Astrocyte (in vitro differentiated cells and primary cell): ENCODE results near the gene PPFIA1. TPM values are rescaled to one million over a fixed set of nuclear protein-coding genes. Genes with fewer than 3 reads are reported as not detected.
A peak's percentile ranks its signal among the peaks of the same experiment; 100 is the strongest.

Experiments
- DNase-seq: peaks from one replicate; pipeline ENCODE4 v3.0.0-alpha.2; 2010; ENCODE audit warnings: low read depth
- FAIRE-seq: peaks from 2 replicates; lab custom pipeline; 2011; peaks lifted over from hg19 to GRCh38; lab: Jason Lieb, UNC
- H2AFZ ChIP-seq: 2 replicates; pipeline ENCODE4 v1.6.0; 2012; ENCODE audit warnings: low read depth, low read length, inconsistent platforms
- H3K27ac ChIP-seq: 2 replicates; pipeline ENCODE4 v1.5.1; 2011; ENCODE audit warnings: low read depth, low read length, inconsistent platforms
- H3K27me3 ChIP-seq: 2 replicates; pipeline ENCODE4 v1.6.0; 2011; ENCODE audit warnings: low read length, inconsistent platforms; ENCODE audit not compliant: insufficient read depth
- H3K36me3 ChIP-seq: 2 replicates; pipeline ENCODE4 v1.5.1; 2011; ENCODE audit warnings: low read length, inconsistent platforms; ENCODE audit not compliant: insufficient read depth
- H3K4me1 ChIP-seq: 2 replicates; pipeline ENCODE4 v1.5.1; 2011; ENCODE audit warnings: low read length, inconsistent platforms; ENCODE audit not compliant: insufficient read depth
- H3K4me2 ChIP-seq: 2 replicates; pipeline ENCODE4 v1.6.0; 2012; ENCODE audit warnings: low read length, inconsistent platforms
- H3K4me3 ChIP-seq: 2 replicates; pipeline ENCODE4 v1.5.1; 2011; ENCODE audit warnings: low read depth, mild to moderate bottlenecking, low read length, inconsistent platforms; ENCODE audit not compliant: insufficient read depth
- H3K79me2 ChIP-seq: 2 replicates; pipeline ENCODE4 v1.6.0; 2012; ENCODE audit warnings: mild to moderate bottlenecking, low read length, inconsistent platforms; ENCODE audit not compliant: insufficient read depth
- H3K9ac ChIP-seq: 2 replicates; pipeline ENCODE4 v1.6.0; 2012; ENCODE audit warnings: mild to moderate bottlenecking, low read length, inconsistent platforms
- H3K9me3 ChIP-seq: 2 replicates; pipeline ENCODE4 v1.5.1; 2012; ENCODE audit warnings: low read depth, mild to moderate bottlenecking, low read length, inconsistent platforms; ENCODE audit not compliant: insufficient read depth
- H4K20me1 ChIP-seq: 2 replicates; pipeline ENCODE4 v1.6.0; 2012; ENCODE audit warnings: low read length, inconsistent platforms; ENCODE audit not compliant: insufficient read depth
- H3K27ac Mint-ChIP-seq: one replicate; pipeline ENCODE4 v1.8.0; 2021; ENCODE audit warnings: mild to moderate bottlenecking, mixed read lengths; ENCODE audit not compliant: unreplicated experiment
- H3K27me3 Mint-ChIP-seq: one replicate; pipeline ENCODE4 v1.8.0; 2021; ENCODE audit warnings: low read depth, mixed read lengths; ENCODE audit not compliant: unreplicated experiment
- H3K36me3 Mint-ChIP-seq: one replicate; pipeline ENCODE4 v1.8.0; 2021; ENCODE audit warnings: low read depth, mixed read lengths; ENCODE audit not compliant: unreplicated experiment
- H3K4me1 Mint-ChIP-seq: one replicate; pipeline ENCODE4 v1.8.0; 2021; ENCODE audit warnings: low read depth, mixed read lengths; ENCODE audit not compliant: unreplicated experiment
- H3K4me3 Mint-ChIP-seq: one replicate; pipeline ENCODE4 v1.8.0; 2021; ENCODE audit warnings: mild to moderate bottlenecking, moderate library complexity, mixed read lengths; ENCODE audit not compliant: unreplicated experiment
- H3K9me3 Mint-ChIP-seq: one replicate; pipeline ENCODE4 v1.8.0; 2021; ENCODE audit warnings: mild to moderate bottlenecking, mixed read lengths; ENCODE audit not compliant: unreplicated experiment
- CTCF ChIP-seq: IDR thresholded peaks from 2 replicates; pipeline ENCODE4 v1.5.1; 2011; ENCODE audit warnings: low read depth, mild to moderate bottlenecking, inconsistent platforms, low read length, moderate library complexity; ENCODE audit not compliant: insufficient read depth
- EZH2 ChIP-seq: IDR thresholded peaks from 2 replicates; pipeline ENCODE4 v1.6.1; 2012; ENCODE audit warnings: mild to moderate bottlenecking, low read length, inconsistent platforms; ENCODE audit not compliant: insufficient read depth
- total RNA-seq: library from RNA; stranded (reverse); gene quantifications from 2 replicates; pipeline ENCODE4 v1.2.1, GENCODE V29; 2021

The PPFIA1 gene
- total RNA-seq, 1 donor from 2014 or later, result 54.7 TPM

GRCh38 chr11:70418130-70418529, 147.6 kb downstream of the PPFIA1 start:
- peaks cover 33% of the 10 kb centered on the region for H3K4me1 ChIP-seq
- no peak overlapping the region for H2AFZ ChIP-seq
- H3K9me3 Mint-ChIP-seq, result no peaks in the 10 kb centered on the region
- no peaks in the 10 kb centered on the region for H3K27me3 Mint-ChIP-seq
- H3K9ac ChIP-seq, result no peak overlapping the region
- peaks cover 74% of the 10 kb centered on the region for H4K20me1 ChIP-seq
- H3K9me3 ChIP-seq, result no peaks in the 10 kb centered on the region
- H3K4me3 ChIP-seq, result no peak overlapping the region
- peaks cover 63% of the 10 kb centered on the region for H3K36me3 ChIP-seq
- H3K4me2 ChIP-seq, result no peak overlapping the region
- no peak overlapping the region for H3K4me3 Mint-ChIP-seq
- FAIRE-seq, result no peak
- peaks cover 52% of the 10 kb centered on the region for H3K36me3 Mint-ChIP-seq
- DNase-seq, result no peak
- H3K79me2 ChIP-seq, result peaks cover 35% of the 10 kb centered on the region
- no peaks in the 10 kb centered on the region for H3K27me3 ChIP-seq
- TF ChIP-seq EZH2, result no peak
- no peak for TF ChIP-seq CTCF
- H3K27ac Mint-ChIP-seq, result no peak overlapping the region
- peaks cover 29% of the 10 kb centered on the region for H3K4me1 Mint-ChIP-seq
- H3K27ac ChIP-seq, result no peak overlapping the region

- Histone ChIP-seq H3K27me3 (no peaks in the 10 kb centered on the region), H3K9me3 (no peaks in the 10 kb centered on the region), H3K4me2 (no peak overlapping the region), H3K36me3 (peaks cover 56% of the 10 kb centered on the region), H3K4me1 (peaks cover 38% of the 10 kb centered on the region), H2AFZ (no peak overlapping the region), H3K4me3 (no peak overlapping the region), H4K20me1 (peaks cover 77% of the 10 kb centered on the region), H3K79me2 (peaks cover 33% of the 10 kb centered on the region), H3K27ac (peak overlapping the region; percentile 81), H3K9ac (peak overlapping the region; percentile 48)
- DNase-seq (no peak), FAIRE-seq (no peak)
- H3K27me3 Mint-ChIP-seq, result no peaks in the 10 kb centered on the region
- H3K36me3 Mint-ChIP-seq, result peaks cover 61% of the 10 kb centered on the region
- no peaks in the 10 kb centered on the region for H3K9me3 Mint-ChIP-seq
- H3K4me1 Mint-ChIP-seq, result peaks cover 36% of the 10 kb centered on the region
- no peak overlapping the region for H3K4me3 Mint-ChIP-seq
- TF ChIP-seq CTCF, result no peak
- peak overlapping the region; percentile 67 for H3K27ac Mint-ChIP-seq
Measured at GRCh38 chr11:70419307-70420007, 149.0 kb downstream of the PPFIA1 start.

GRCh38 chr11:70420008-70420464, 149.5 kb downstream of the PPFIA1 start:
- DNase-seq, result peak; percentile 91
- Histone ChIP-seq H3K79me2 (peaks cover 39% of the 10 kb centered on the region), H4K20me1 (peaks cover 77% of the 10 kb centered on the region), H2AFZ (no peak overlapping the region), H3K4me2 (peak overlapping the region; percentile 50), H3K27me3 (no peaks in the 10 kb centered on the region), H3K4me3 (no peak overlapping the region), H3K4me1 (peaks cover 35% of the 10 kb centered on the region), H3K27ac (peak overlapping the region; percentile 81), H3K9me3 (no peaks in the 10 kb centered on the region), H3K36me3 (peaks cover 60% of the 10 kb centered on the region), H3K9ac (peak overlapping the region; percentile 48)
- Mint-ChIP-seq H3K36me3 (peaks cover 63% of the 10 kb centered on the region), H3K27me3 (no peaks in the 10 kb centered on the region), H3K27ac (peak overlapping the region; percentile 67), H3K4me1 (peaks cover 34% of the 10 kb centered on the region), H3K9me3 (no peaks in the 10 kb centered on the region), H3K4me3 (no peak overlapping the region)
- FAIRE-seq, result no peak
- no peak for TF ChIP-seq CTCF
- TF ChIP-seq EZH2, result no peak
